MG63 (cell line): ENCODE data around the gene MT1G. TPM values are rescaled to one million over a fixed set of nuclear protein-coding genes. Genes with fewer than 3 reads are reported as not detected.
A peak's percentile ranks its signal among the peaks of the same experiment; 100 is the strongest.
"Not testable (repeated sequence)": the region's sequence is repeated elsewhere in the genome, so short reads cannot be mapped to it uniquely, and the experiment has no call there.

ENCODE experiments used
- DNase-seq: peaks from one replicate; pipeline ENCODE4 v3.0.0-alpha.2; 2020
- H3K27me3 ChIP-seq: fragments of 250-450 bp; sonication (Bioruptor Pico); 2 replicates; pipeline ENCODE4 v1.5.1; 2020; ENCODE audit warnings: mild to moderate bottlenecking, moderate library complexity
- H3K36me3 ChIP-seq: fragments of 250-450 bp; sonication (Bioruptor Pico); 2 replicates; pipeline ENCODE4 v1.5.1; 2020; ENCODE audit warnings: mild to moderate bottlenecking, moderate library complexity
- H3K4me3 ChIP-seq: fragments of 250-450 bp; sonication (Bioruptor Pico); 2 replicates; pipeline ENCODE4 v1.5.1; 2020; ENCODE audit warnings: mild to moderate bottlenecking, moderate library complexity
- H3K9me3 ChIP-seq: fragments of 250-450 bp; sonication (Bioruptor Pico); 2 replicates; pipeline ENCODE4 v1.5.1; 2020; ENCODE audit warnings: mild to moderate bottlenecking, moderate library complexity
- total RNA-seq: library from RNA; depleted of rRNA; stranded (reverse); fragments of >200 nt; shearing (Covaris generic); gene quantifications from 2 replicates; pipeline ENCODE4 v1.2.3, GENCODE V29; 2014; ENCODE audit warnings: low replicate concordance

The MT1G gene
- total RNA-seq, 1 experiment from 2014 or later, result not detected

- Histone ChIP-seq H3K4me3 (no peak overlapping the region), H3K9me3 (peaks cover 4% of the 10 kb centered on the region; the same call in 1 of the 2 replicates), H3K36me3 (no peaks in the 10 kb centered on the region), H3K27me3 (no peaks in the 10 kb centered on the region)
- no peak for DNase-seq
Observed at GRCh38 chr16:56690420-56691122, 22.7 kb upstream of the MT1G start.

- Histone ChIP-seq H3K27me3 (no peaks in the 10 kb centered on the region), H3K9me3 (peaks cover 4% of the 10 kb centered on the region; the same call in 1 of the 2 replicates), H3K36me3 (no peaks in the 10 kb centered on the region; the same call in 1 of the 2 replicates), H3K4me3 (no peak overlapping the region)
- peak; percentile 35 for DNase-seq
Observed at GRCh38 chr16:56689171-56689570, 21.3 kb upstream of the MT1G start.

- DNase-seq, result no peak
- peaks cover 4% of the 10 kb centered on the region; the same call in 1 of the 2 replicates for H3K9me3 ChIP-seq
- H3K27me3 ChIP-seq, result no peaks in the 10 kb centered on the region
- H3K4me3 ChIP-seq, result no peak overlapping the region
- H3K36me3 ChIP-seq, result no peaks in the 10 kb centered on the region; the same call in 1 of the 2 replicates
Observed at GRCh38 chr16:56688762-56689161, 20.9 kb upstream of the MT1G start.

GRCh38 chr16:56686758-56687157 lies 18.9 kb upstream of the MT1G start:
- Histone ChIP-seq H3K36me3 (peaks cover 7% of the 10 kb centered on the region), H3K9me3 (peaks cover 4% of the 10 kb centered on the region; the same call in 1 of the 2 replicates), H3K27me3 (no peaks in the 10 kb centered on the region), H3K4me3 (no peak overlapping the region)
- no peak for DNase-seq

GRCh38 chr16:56684926-56685590 lies 17.2 kb upstream of the MT1G start:
- no peaks in the 10 kb centered on the region for H3K27me3 ChIP-seq
- no peak for DNase-seq
- no peak overlapping the region for H3K4me3 ChIP-seq
- H3K36me3 ChIP-seq, result peaks cover 7% of the 10 kb centered on the region
- peaks cover 4% of the 10 kb centered on the region; the same call in 1 of the 2 replicates for H3K9me3 ChIP-seq

- Histone ChIP-seq H3K9me3 (peaks cover 4% of the 10 kb centered on the region; the same call in 1 of the 2 replicates), H3K4me3 (no peak overlapping the region), H3K36me3 (peaks cover 7% of the 10 kb centered on the region), H3K27me3 (no peaks in the 10 kb centered on the region)
- no peak for DNase-seq
Observed at GRCh38 chr16:56684256-56684925, 16.5 kb upstream of the MT1G start.

- peak overlapping the region; percentile 57 for H3K4me3 ChIP-seq
- no peaks in the 10 kb centered on the region for H3K27me3 ChIP-seq
- DNase-seq, result no peak
- peaks cover 4% of the 10 kb centered on the region; the same call in 1 of the 2 replicates for H3K9me3 ChIP-seq
- H3K36me3 ChIP-seq, result peaks cover 7% of the 10 kb centered on the region
Observed at GRCh38 chr16:56683424-56684172, 15.7 kb upstream of the MT1G start.

GRCh38 chr16:56682703-56683397 lies 15.0 kb upstream of the MT1G start:
- peaks cover 4% of the 10 kb centered on the region; the same call in 1 of the 2 replicates for H3K9me3 ChIP-seq
- H3K36me3 ChIP-seq, result peaks cover 7% of the 10 kb centered on the region
- DNase-seq, result no peak
- no peaks in the 10 kb centered on the region for H3K27me3 ChIP-seq
- peak overlapping the region; percentile 57 for H3K4me3 ChIP-seq

GRCh38 chr16:56681939-56682702 lies 14.3 kb upstream of the MT1G start, which contains the start of gene MT1X:
TSS of gene MT1X (plus strand) at chr16:56682470. CDS start at chr16:56682541, 71 bp downstream.
- H3K9me3 ChIP-seq, result peaks cover 4% of the 10 kb centered on the region; the same call in 1 of the 2 replicates
- H3K4me3 ChIP-seq, result peak within 1 kb of the TSS; percentile 57
- H3K36me3 ChIP-seq, result peaks cover 7% of the 10 kb centered on the region
- peak; percentile 98 for DNase-seq
- H3K27me3 ChIP-seq, result no peaks in the 10 kb centered on the region

GRCh38 chr16:56679818-56680217 lies 12.0 kb upstream of the MT1G start:
- no peaks in the 10 kb centered on the region for H3K27me3 ChIP-seq
- DNase-seq, result no peak
- no peaks in the 10 kb centered on the region for H3K9me3 ChIP-seq
- H3K36me3 ChIP-seq, result peaks cover 7% of the 10 kb centered on the region
- no peak overlapping the region for H3K4me3 ChIP-seq

GRCh38 chr16:56679078-56679730 lies 11.3 kb upstream of the MT1G start:
- no peak for DNase-seq
- Histone ChIP-seq H3K4me3 (no peak overlapping the region), H3K27me3 (no peaks in the 10 kb centered on the region), H3K36me3 (peaks cover 7% of the 10 kb centered on the region), H3K9me3 (no peaks in the 10 kb centered on the region)

- no peak overlapping the region for H3K4me3 ChIP-seq
Observed at GRCh38 chr16:56677474-56677873, 9.6 kb upstream of the MT1G start.

GRCh38 chr16:56675685-56676210 lies 7.9 kb upstream of the MT1G start:
- H3K36me3 ChIP-seq, result no peaks in the 10 kb centered on the region
- H3K27me3 ChIP-seq, result no peaks in the 10 kb centered on the region
- no peaks in the 10 kb centered on the region for H3K9me3 ChIP-seq
- H3K4me3 ChIP-seq, result no peak overlapping the region
- no peak for DNase-seq

More at GRCh38 chr16:56677474-56677873, 9.6 kb upstream of the MT1G start:
- DNase-seq, result no peak
- Histone ChIP-seq H3K36me3 (no peaks in the 10 kb centered on the region), H3K27me3 (no peaks in the 10 kb centered on the region), H3K9me3 (no peaks in the 10 kb centered on the region)

GRCh38 chr16:56674570-56674969 lies 6.7 kb upstream of the MT1G start:
- H3K9me3 ChIP-seq, H3K27me3 ChIP-seq, H3K4me3 ChIP-seq, DNase-seq, H3K36me3 ChIP-seq: not testable (repeated sequence)

- peak; percentile 55 for DNase-seq
- no peaks in the 10 kb centered on the region for H3K36me3 ChIP-seq
- H3K4me3 ChIP-seq, result no peak overlapping the region
- no peaks in the 10 kb centered on the region for H3K27me3 ChIP-seq
- no peaks in the 10 kb centered on the region for H3K9me3 ChIP-seq
Observed at GRCh38 chr16:56673921-56674320, 6.1 kb upstream of the MT1G start.
